ENCODE data around the gene RAB1B.
"Not testable (repeated sequence)": the region's sequence is repeated elsewhere in the genome, so short reads cannot be mapped to it uniquely, and the experiment has no call there.

RAB1B gene

GRCh38 chr11:66248903-66249302 lies 19.5 kb upstream of the RAB1B start:
- ATAC-seq (ENCODE audit: low read depth) (no peak), DNase-seq (ENCODE audit: low spot score in 2 of 2) (no peak)
- Mint-ChIP-seq H3K9me3 (no peaks in the 10 kb centered on the region), H3K27ac (no peak overlapping the region), H3K4me3 (no peak overlapping the region), H3K27me3 (no peaks in the 10 kb centered on the region), H3K36me3 (peaks cover 16% of the 10 kb centered on the region), H3K4me1 (peaks cover 7% of the 10 kb centered on the region)

GRCh38 chr11:66251809-66252208 lies 16.6 kb upstream of the RAB1B start:
- Mint-ChIP-seq H3K4me3 (no peak overlapping the region), H3K27me3 (no peaks in the 10 kb centered on the region), H3K9me3 (no peaks in the 10 kb centered on the region), H3K36me3 (peaks cover 8% of the 10 kb centered on the region), H3K27ac (no peak overlapping the region), H3K4me1 (peaks cover 10% of the 10 kb centered on the region)
- DNase-seq (ENCODE audit: low spot score in 2 of 2) (no peak), ATAC-seq (ENCODE audit: low read depth) (no peak)

GRCh38 chr11:66253081-66253480 lies 15.4 kb upstream of the RAB1B start:
- ATAC-seq (ENCODE audit: low read depth); DNase-seq (ENCODE audit: low spot score in 2 of 2); H3K4me3 Mint-ChIP-seq; H3K27me3 Mint-ChIP-seq; H3K9me3 Mint-ChIP-seq; H3K36me3 Mint-ChIP-seq: not testable (repeated sequence)
- peaks cover 13% of the 10 kb centered on the region for H3K4me1 Mint-ChIP-seq
- peak overlapping the region; percentile 62 for H3K27ac Mint-ChIP-seq

GRCh38 chr11:66258473-66258893 lies 10.0 kb upstream of the RAB1B start:
- peaks cover 14% of the 10 kb centered on the region for H3K4me1 Mint-ChIP-seq
- H3K4me3 Mint-ChIP-seq: peak overlapping the region; percentile 92
- H3K27ac Mint-ChIP-seq: peak overlapping the region; percentile 89
- DNase-seq (ENCODE audit: low spot score in 2 of 2) (no peak), ATAC-seq (ENCODE audit: low read depth) (no peak)
- H3K9me3 Mint-ChIP-seq: no peaks in the 10 kb centered on the region
- no peaks in the 10 kb centered on the region for H3K27me3 Mint-ChIP-seq
- peaks cover 6% of the 10 kb centered on the region for H3K36me3 Mint-ChIP-seq

- no peak for ATAC-seq (ENCODE audit: low read depth)
- peak overlapping the region; percentile 89 for H3K27ac Mint-ChIP-seq
- H3K4me3 Mint-ChIP-seq: no peak overlapping the region
- peaks cover 6% of the 10 kb centered on the region for H3K36me3 Mint-ChIP-seq
- H3K4me1 Mint-ChIP-seq: peaks cover 14% of the 10 kb centered on the region
- DNase-seq (ENCODE audit: low spot score in 2 of 2): no peak
- no peaks in the 10 kb centered on the region for H3K9me3 Mint-ChIP-seq
- H3K27me3 Mint-ChIP-seq: no peaks in the 10 kb centered on the region
These were observed 9.2 kb upstream of the RAB1B start for GRCh38 chr11:66259225-66259624.

GRCh38 chr11:66259956-66260355 lies 8.5 kb upstream of the RAB1B start:
- Mint-ChIP-seq H3K27ac (no peak overlapping the region), H3K36me3 (peaks cover 10% of the 10 kb centered on the region), H3K27me3 (no peaks in the 10 kb centered on the region), H3K9me3 (no peaks in the 10 kb centered on the region), H3K4me1 (peaks cover 14% of the 10 kb centered on the region), H3K4me3 (no peak overlapping the region)
- DNase-seq (ENCODE audit: low spot score in 2 of 2): no peak
- no peak for ATAC-seq (ENCODE audit: low read depth)

- peaks cover 10% of the 10 kb centered on the region for H3K36me3 Mint-ChIP-seq
- H3K27me3 Mint-ChIP-seq: no peaks in the 10 kb centered on the region
- ATAC-seq (ENCODE audit: low read depth) (no peak), DNase-seq (ENCODE audit: low spot score in 2 of 2) (no peak)
- H3K9me3 Mint-ChIP-seq: no peaks in the 10 kb centered on the region
- H3K4me3 Mint-ChIP-seq: no peak overlapping the region
- peaks cover 13% of the 10 kb centered on the region for H3K4me1 Mint-ChIP-seq
- H3K27ac Mint-ChIP-seq: no peak overlapping the region
These were observed 6.9 kb upstream of the RAB1B start for GRCh38 chr11:66261578-66261977.

GRCh38 chr11:66262191-66262590 lies 6.2 kb upstream of the RAB1B start:
- Mint-ChIP-seq H3K27ac (no peak overlapping the region), H3K27me3 (no peaks in the 10 kb centered on the region), H3K4me3 (no peak overlapping the region), H3K9me3 (no peaks in the 10 kb centered on the region), H3K4me1 (peaks cover 13% of the 10 kb centered on the region), H3K36me3 (peaks cover 10% of the 10 kb centered on the region)
- no peak for DNase-seq (ENCODE audit: low spot score in 2 of 2)
- no peak for ATAC-seq (ENCODE audit: low read depth)

GRCh38 chr11:66262696-66263095 lies 5.7 kb upstream of the RAB1B start:
- peaks cover 10% of the 10 kb centered on the region for H3K36me3 Mint-ChIP-seq
- H3K9me3 Mint-ChIP-seq: no peaks in the 10 kb centered on the region
- peaks cover 15% of the 10 kb centered on the region for H3K4me1 Mint-ChIP-seq
- DNase-seq (ENCODE audit: low spot score in 2 of 2) (no peak), ATAC-seq (ENCODE audit: low read depth) (no peak)
- no peaks in the 10 kb centered on the region for H3K27me3 Mint-ChIP-seq
- no peak overlapping the region for H3K27ac Mint-ChIP-seq
- no peak overlapping the region for H3K4me3 Mint-ChIP-seq

GRCh38 chr11:66263231-66263630 lies 5.2 kb upstream of the RAB1B start:
- Mint-ChIP-seq H3K27me3 (no peaks in the 10 kb centered on the region), H3K9me3 (no peaks in the 10 kb centered on the region), H3K4me3 (no peak overlapping the region), H3K36me3 (peaks cover 10% of the 10 kb centered on the region), H3K4me1 (peaks cover 17% of the 10 kb centered on the region), H3K27ac (no peak overlapping the region)
- DNase-seq (ENCODE audit: low spot score in 2 of 2) (no peak), ATAC-seq (ENCODE audit: low read depth) (no peak)

GRCh38 chr11:66263785-66264184 lies 4.7 kb upstream of the RAB1B start:
- H3K36me3 Mint-ChIP-seq: peaks cover 10% of the 10 kb centered on the region
- no peak for DNase-seq (ENCODE audit: low spot score in 2 of 2)
- no peak for ATAC-seq (ENCODE audit: low read depth)
- H3K27ac Mint-ChIP-seq: no peak overlapping the region
- no peaks in the 10 kb centered on the region for H3K9me3 Mint-ChIP-seq
- no peak overlapping the region for H3K4me3 Mint-ChIP-seq
- peaks cover 18% of the 10 kb centered on the region for H3K4me1 Mint-ChIP-seq
- H3K27me3 Mint-ChIP-seq: no peaks in the 10 kb centered on the region

- H3K9me3 Mint-ChIP-seq: no peaks in the 10 kb centered on the region
- no peak overlapping the region for H3K4me3 Mint-ChIP-seq
- peaks cover 9% of the 10 kb centered on the region for H3K36me3 Mint-ChIP-seq
- DNase-seq (ENCODE audit: low spot score in 2 of 2) (no peak), ATAC-seq (ENCODE audit: low read depth) (no peak)
- peak overlapping the region; percentile 79 for H3K27ac Mint-ChIP-seq
- H3K27me3 Mint-ChIP-seq: no peaks in the 10 kb centered on the region
- H3K4me1 Mint-ChIP-seq: peaks cover 18% of the 10 kb centered on the region
These were observed 4.1 kb upstream of the RAB1B start for GRCh38 chr11:66264383-66264782.

- peaks cover 15% of the 10 kb centered on the region for H3K4me1 Mint-ChIP-seq
- H3K9me3 Mint-ChIP-seq: no peaks in the 10 kb centered on the region
- no peaks in the 10 kb centered on the region for H3K27me3 Mint-ChIP-seq
- no peak for ATAC-seq (ENCODE audit: low read depth)
- peak overlapping the region; percentile 79 for H3K27ac Mint-ChIP-seq
- peaks cover 8% of the 10 kb centered on the region for H3K36me3 Mint-ChIP-seq
- no peak for DNase-seq (ENCODE audit: low spot score in 2 of 2)
- no peak overlapping the region for H3K4me3 Mint-ChIP-seq
These were observed 3.5 kb upstream of the RAB1B start for GRCh38 chr11:66264914-66265313.

- DNase-seq (ENCODE audit: low spot score in 2 of 2): no peak
- Mint-ChIP-seq H3K4me1 (peaks cover 17% of the 10 kb centered on the region), H3K9me3 (no peaks in the 10 kb centered on the region), H3K27ac (no peak overlapping the region), H3K27me3 (no peaks in the 10 kb centered on the region), H3K4me3 (no peak overlapping the region), H3K36me3 (peaks cover 7% of the 10 kb centered on the region)
- no peak for ATAC-seq (ENCODE audit: low read depth)
These were observed 2.7 kb upstream of the RAB1B start for GRCh38 chr11:66265531-66266377.
